H9 (cell line): ENCODE measurements around the gene SPRY4. TPM values are rescaled to one million over a fixed set of nuclear protein-coding genes. Genes with fewer than 3 reads are reported as not detected.

Experiments
- DNase-seq: peaks from one replicate; pipeline ENCODE4 v3.0.0-alpha.2; 2017
- H2AFZ ChIP-seq: one replicate; pipeline ENCODE4 v1.6.1; 2013; ENCODE audit warnings: mild to moderate bottlenecking, low read length, control low read depth, moderate library complexity
- H2AK5ac ChIP-seq: 2 replicates; pipeline ENCODE4 v1.6.1; 2013; ENCODE audit warnings: low read length, control low read depth, mixed read lengths; ENCODE audit not compliant: insufficient read length
- H2BK120ac ChIP-seq: one replicate; pipeline ENCODE4 v1.6.1; 2013; ENCODE audit warnings: low read depth, mild to moderate bottlenecking, low read length, control low read depth, inconsistent platforms; ENCODE audit not compliant: poor library complexity, severe bottlenecking
- H2BK12ac ChIP-seq: 2 replicates; pipeline ENCODE4 v1.6.1; 2013; ENCODE audit warnings: low read length, control low read depth, mixed read lengths, low read depth; ENCODE audit not compliant: insufficient read length
- H2BK15ac ChIP-seq: 2 replicates; pipeline ENCODE4 v1.6.1; 2013; ENCODE audit warnings: low read depth, low read length, control low read depth
- H2BK20ac ChIP-seq: one replicate; pipeline ENCODE4 v1.6.1; 2013; ENCODE audit warnings: low read depth, mild to moderate bottlenecking, low read length, control low read depth, inconsistent platforms; ENCODE audit not compliant: poor library complexity, severe bottlenecking
- H2BK5ac ChIP-seq: 2 replicates; pipeline ENCODE4 v1.6.1; 2013; ENCODE audit warnings: low read length, control low read depth, mixed read lengths; ENCODE audit not compliant: insufficient read length
- H3K14ac ChIP-seq: 2 replicates; pipeline ENCODE4 v1.6.1; 2013; ENCODE audit warnings: low read length, control low read depth; ENCODE audit not compliant: insufficient read depth
- H3K18ac ChIP-seq: 2 replicates; pipeline ENCODE4 v1.6.1; 2013; ENCODE audit warnings: low read depth, mild to moderate bottlenecking, mixed read lengths, low read length, control low read depth; ENCODE audit not compliant: insufficient read length
- H3K23ac ChIP-seq: 2 replicates; pipeline ENCODE4 v1.6.1; 2013; ENCODE audit warnings: low read length, control low read depth, mixed read lengths, low read depth; ENCODE audit not compliant: insufficient read length
- H3K23me2 ChIP-seq: 2 replicates; pipeline ENCODE4 v1.6.1; 2013; ENCODE audit warnings: low read depth, mild to moderate bottlenecking, mixed read lengths, low read length, control low read depth; ENCODE audit not compliant: insufficient read length, poor library complexity, severe bottlenecking
- H3K27ac ChIP-seq: 2 replicates; pipeline ENCODE4 v1.5.1; 2013; ENCODE audit warnings: low read length, control low read depth, mixed read lengths, low read depth; ENCODE audit not compliant: insufficient read length
- H3K27me3 ChIP-seq: 2 replicates; pipeline ENCODE4 v1.6.1; 2013; ENCODE audit warnings: low read length, control low read depth, inconsistent platforms; ENCODE audit not compliant: insufficient read depth
- H3K4ac ChIP-seq: 2 replicates; pipeline ENCODE4 v1.6.1; 2013; ENCODE audit warnings: low read depth, mild to moderate bottlenecking, control low read depth, inconsistent platforms, low read length, moderate library complexity
- H3K4me1 ChIP-seq: 2 replicates; pipeline ENCODE4 v1.6.1; 2013; ENCODE audit warnings: low read length, control low read depth, inconsistent platforms; ENCODE audit not compliant: insufficient read depth
- H3K4me2 ChIP-seq: 2 replicates; pipeline ENCODE4 v1.6.1; 2013; ENCODE audit warnings: low read length, control low read depth, mixed read lengths; ENCODE audit not compliant: insufficient read length, insufficient read depth
- H3K56ac ChIP-seq: 2 replicates; pipeline ENCODE4 v1.6.1; 2013; ENCODE audit warnings: low read depth, mild to moderate bottlenecking, mixed read lengths, low read length, control low read depth; ENCODE audit not compliant: insufficient read length
- H3K79me1 ChIP-seq: 2 replicates; pipeline ENCODE4 v1.6.1; 2013; ENCODE audit warnings: low read depth, mild to moderate bottlenecking, moderate library complexity, low read length, control low read depth, inconsistent platforms; ENCODE audit not compliant: insufficient read depth, poor library complexity, severe bottlenecking
- H3K79me2 ChIP-seq: 2 replicates; pipeline ENCODE4 v1.6.1; 2013; ENCODE audit warnings: low read length, control low read depth, inconsistent platforms; ENCODE audit not compliant: insufficient read depth
- H3K9ac ChIP-seq: 2 replicates; pipeline ENCODE4 v1.6.1; 2013; ENCODE audit warnings: low read length, control low read depth, mixed read lengths; ENCODE audit not compliant: insufficient read length; ENCODE audit errors: extremely low read depth
- H3K9me3 ChIP-seq: one replicate; pipeline ENCODE4 v1.6.1; 2013; ENCODE audit warnings: low read depth, low read length, inconsistent platforms; ENCODE audit not compliant: control insufficient read depth
- H3T11ph ChIP-seq: one replicate; pipeline ENCODE4 v1.6.1; 2013; ENCODE audit warnings: mild to moderate bottlenecking, low read length, control low read depth, inconsistent platforms
- H4K20me1 ChIP-seq: one replicate; pipeline ENCODE4 v1.6.1; 2013; ENCODE audit not compliant: control insufficient read depth, insufficient read length, insufficient read depth
- H4K5ac ChIP-seq: 2 replicates; pipeline ENCODE4 v1.6.1; 2013; ENCODE audit warnings: low read depth, mild to moderate bottlenecking, mixed read lengths, low read length, control low read depth; ENCODE audit not compliant: insufficient read length
- H4K8ac ChIP-seq: replicated peaks from 2 replicates; pipeline ENCODE4 v1.6.1; 2013; ENCODE audit warnings: low read length, control low read depth, mixed read lengths, low read depth; ENCODE audit not compliant: insufficient read length
- H4K91ac ChIP-seq: 2 replicates; pipeline ENCODE4 v1.6.1; 2013; ENCODE audit warnings: low read depth, mild to moderate bottlenecking, moderate library complexity, mixed read lengths, low read length, control low read depth; ENCODE audit not compliant: insufficient read length
- H3K27ac Mint-ChIP-seq, 3 experiments: 2 replicates in 2 of 3; 3 replicates in 1 of 3; pipeline ENCODE4 v1.8.0; 2020 to 2021; ENCODE audit warnings: mixed read lengths in 3 of 3, mild to moderate bottlenecking in 1 of 3, moderate library complexity in 1 of 3
- H3K27me3 Mint-ChIP-seq: 2 replicates; pipeline ENCODE4 v1.8.0; 2021; ENCODE audit warnings: low read depth, mild to moderate bottlenecking, moderate library complexity, mixed read lengths
- H3K36me3 Mint-ChIP-seq, 3 experiments: 2 replicates in 2 of 3; 3 replicates in 1 of 3; pipeline ENCODE4 v1.8.0; 2020 to 2021; ENCODE audit warnings: low read depth in 3 of 3, mixed read lengths in 3 of 3; ENCODE audit not compliant: insufficient read depth in 1 of 3
- H3K4me1 Mint-ChIP-seq, 2 experiments: 2 replicates each; pipeline ENCODE4 v1.8.0; 2020; ENCODE audit warnings: mixed read lengths in 2 of 2
- H3K4me3 Mint-ChIP-seq, 2 experiments: 2 replicates in 1 of 2; 3 replicates in 1 of 2; pipeline ENCODE4 v1.8.0; 2020 to 2021; ENCODE audit warnings: mild to moderate bottlenecking in 2 of 2, mixed read lengths in 2 of 2, moderate library complexity in 1 of 2
- H3K9me3 Mint-ChIP-seq, 2 experiments: 2 replicates in 1 of 2; 3 replicates in 1 of 2; pipeline ENCODE4 v1.8.0; 2020; ENCODE audit warnings: mild to moderate bottlenecking in 2 of 2, mixed read lengths in 2 of 2, moderate library complexity in 1 of 2
- CTCF ChIP-seq: fragments of 200-600 bp; sonication (generic); conservative IDR thresholded peaks from 3 replicates; pipeline ENCODE4 v1.8.0; 2021; ENCODE audit warnings: antibody characterized with exemption, mild to moderate bottlenecking
- total RNA-seq: library from RNA; stranded (reverse); gene quantifications from 2 replicates; pipeline ENCODE4 v1.2.1, GENCODE V29; 2021

The SPRY4 gene
- total RNA-seq, 1 experiment from 2014 or later, result 92.4 TPM

DNA sequence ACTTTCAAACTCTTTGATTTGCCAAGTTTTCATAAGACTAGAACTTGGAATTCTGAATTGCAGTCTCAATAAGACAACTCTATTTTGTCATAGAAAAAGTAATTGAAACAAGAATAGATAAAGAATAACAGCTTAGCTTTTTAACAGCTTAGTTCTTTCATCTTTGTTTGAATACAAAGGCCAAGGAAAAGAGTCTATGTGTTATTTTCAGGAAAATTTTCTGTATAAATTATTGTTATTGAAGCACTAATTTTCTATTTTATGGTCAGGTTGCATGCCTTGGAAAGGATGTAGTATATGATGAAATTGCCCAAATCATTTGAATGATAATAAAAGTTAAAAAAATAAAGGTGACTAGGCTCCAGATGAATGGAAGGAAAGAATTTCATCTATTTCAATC lies 25.2 kb upstream of the SPRY4 start:
- H3K4me1 Mint-ChIP-seq, result peaks cover 0 to 6% of the 10 kb centered on the region in 2 experiments; a peak in 1 of 4 replicates
- no peak overlapping the region for H3K9ac ChIP-seq
- no peak overlapping the region for H3K4ac ChIP-seq
- DNase-seq, result no peak
- no peak overlapping the region for H2BK20ac ChIP-seq
- H4K20me1 ChIP-seq, result no peaks in the 10 kb centered on the region
- peaks cover 2% of the 10 kb centered on the region; the same call in 1 of the 2 replicates for H3K4me1 ChIP-seq
- H3K23ac ChIP-seq, result no peak overlapping the region
- no peak overlapping the region for H2BK5ac ChIP-seq
- peaks cover 14% of the 10 kb centered on the region for H3K9me3 ChIP-seq
- H3K79me2 ChIP-seq, result no peaks in the 10 kb centered on the region
- H3K9me3 Mint-ChIP-seq, result peaks cover 10 to 26% of the 10 kb centered on the region in 2 experiments
- H2AK5ac ChIP-seq, result no peak overlapping the region
- no peak overlapping the region for H3K4me3 Mint-ChIP-seq
- H3K27ac ChIP-seq, result no peak overlapping the region
- H3K79me1 ChIP-seq, result no peaks in the 10 kb centered on the region
- H3K36me3 Mint-ChIP-seq, result peaks cover 16 to 28% (median 28%) of the 10 kb centered on the region in 3 experiments
- H4K5ac ChIP-seq, result no peak overlapping the region
- H3K23me2 ChIP-seq, result no peaks in the 10 kb centered on the region
- H3T11ph ChIP-seq, result no peak overlapping the region
- no peak overlapping the region for H2BK12ac ChIP-seq
- no peak overlapping the region for H3K56ac ChIP-seq
- no peaks in the 10 kb centered on the region for H3K27me3 ChIP-seq
- H2BK15ac ChIP-seq, result no peak overlapping the region
- no peak overlapping the region for H2BK120ac ChIP-seq
- no peak overlapping the region for H3K18ac ChIP-seq
- no peak overlapping the region for H3K14ac ChIP-seq
- H3K4me2 ChIP-seq, result no peak overlapping the region
- H2AFZ ChIP-seq, result no peak overlapping the region
- no peak overlapping the region for H4K91ac ChIP-seq
- no peak overlapping the region for H3K27ac Mint-ChIP-seq
- no peak overlapping the region for H4K8ac ChIP-seq
- H3K27me3 Mint-ChIP-seq, result no peaks in the 10 kb centered on the region
- TF ChIP-seq CTCF, result no peak
